ENCODE measurements around the gene FBXO36. TPM values are rescaled to one million over a fixed set of nuclear protein-coding genes. Genes with fewer than 3 reads are reported as not detected.
"Not testable (repeated sequence)": the region's sequence is repeated elsewhere in the genome, so short reads cannot be mapped to it uniquely, and the experiment has no call there.

The FBXO36 gene
- total RNA-seq, 1 experiment from 2014 or later, result 5.2 TPM

- peak; percentile 7 for DNase-seq (ENCODE audit: low read depth)
These were observed 11.4 kb upstream of the FBXO36 start for GRCh38 chr2:229910832-229911412.

GRCh38 chr2:229914171-229914570 lies 8.1 kb upstream of the FBXO36 start:
- no peak for DNase-seq (ENCODE audit: low read depth)

GRCh38 chr2:229917793-229918192 lies 4.5 kb upstream of the FBXO36 start:
- DNase-seq (ENCODE audit: low read depth), result no peak

GRCh38 chr2:229920011-229920641 lies 2.2 kb upstream of the FBXO36 start:
- DNase-seq (ENCODE audit: low read depth), result peak; percentile 20

- peak; percentile 78 for DNase-seq (ENCODE audit: low read depth)
These were observed 1.0 kb upstream of the FBXO36 start for GRCh38 chr2:229921101-229921891.

- DNase-seq (ENCODE audit: low read depth), result peak; percentile 97
These were observed 333 bp upstream of the FBXO36 start, which contains the start of gene TRIP12 for GRCh38 chr2:229921892-229922448. Gene TRIP12 (minus strand): TSS chr2:229922009. CDS start chr2:229880079, 41,930 bp downstream.

- not testable (repeated sequence) for DNase-seq (ENCODE audit: low read depth)
These were observed 2.2 kb downstream of the FBXO36 start for GRCh38 chr2:229924541-229924940.

GRCh38 chr2:229925201-229925600 lies 2.9 kb downstream of the FBXO36 start:
- DNase-seq (ENCODE audit: low read depth), result no peak

- no peak for DNase-seq (ENCODE audit: low read depth)
These were observed 5.6 kb downstream of the FBXO36 start for GRCh38 chr2:229927817-229928321.

GRCh38 chr2:229930656-229931055 lies 8.4 kb downstream of the FBXO36 start:
- no peak for DNase-seq (ENCODE audit: low read depth)

GRCh38 chr2:229931241-229931640 lies 8.9 kb downstream of the FBXO36 start:
- DNase-seq (ENCODE audit: low read depth), result no peak

- no peak for DNase-seq (ENCODE audit: low read depth)
These were observed 15.2 kb downstream of the FBXO36 start for GRCh38 chr2:229937537-229937936.

- DNase-seq (ENCODE audit: low read depth), result no peak
These were observed 20.4 kb downstream of the FBXO36 start for GRCh38 chr2:229942671-229943070.

- DNase-seq (ENCODE audit: low read depth), result no peak
These were observed 20.9 kb downstream of the FBXO36 start for GRCh38 chr2:229943171-229943570.

- DNase-seq (ENCODE audit: low read depth), result no peak
These were observed 21.6 kb downstream of the FBXO36 start for GRCh38 chr2:229943770-229944449.

GRCh38 chr2:229945975-229946374 lies 23.7 kb downstream of the FBXO36 start:
- DNase-seq (ENCODE audit: low read depth), result no peak

- DNase-seq (ENCODE audit: low read depth), result no peak
These were observed 25.2 kb downstream of the FBXO36 start for GRCh38 chr2:229947544-229947943.

GRCh38 chr2:229952256-229952835 lies 30.0 kb downstream of the FBXO36 start:
- DNase-seq (ENCODE audit: low read depth), result no peak

GRCh38 chr2:229955663-229956062 lies 33.4 kb downstream of the FBXO36 start:
- DNase-seq (ENCODE audit: low read depth), result no peak

- no peak for DNase-seq (ENCODE audit: low read depth)
These were observed 34.2 kb downstream of the FBXO36 start for GRCh38 chr2:229956491-229956890.

GRCh38 chr2:229963596-229963995 lies 41.3 kb downstream of the FBXO36 start:
- not testable (repeated sequence) for DNase-seq (ENCODE audit: low read depth)

Measured in RPMI7951 (cell line).